Endothelial cell of umbilical vein (primary cell): ENCODE measurements around the gene CERKL. TPM values are rescaled to one million over a fixed set of nuclear protein-coding genes. Genes with fewer than 3 reads are reported as not detected.

Experiments
- BruUV-seq: library from RNA; stranded (reverse); fragments of 400-500 nt; replicated peaks from 2 replicates; lab custom pipeline; 2021; lab: Mats Ljungman, UMichigan
- CTCF ChIA-PET: fragments of 300-600, 350-600 bp; sonication (Branson Sonifier 250); formaldehyde crosslinking; loops from one replicate; lab custom pipeline; 2021; ENCODE audit warnings: antibody characterized with exemption, inconsistent platforms; lab: Charles Lee
- POLR2A ChIA-PET: fragments of 300-600, 350-600 bp; sonication (Branson Sonifier 250); formaldehyde crosslinking; loops from one replicate; lab custom pipeline; 2021; ENCODE audit warnings: antibody characterized with exemption, inconsistent platforms; lab: Charles Lee
- DNase-seq: peaks from one replicate; pipeline ENCODE4 v3.0.0-alpha.2; 2011; ENCODE audit warnings: low read depth, low spot score
- FAIRE-seq: peaks from 2 replicates; lab custom pipeline; 2011; peaks lifted over from hg19 to GRCh38; lab: Jason Lieb, UNC
- H2AFZ ChIP-seq: 2 replicates; pipeline ENCODE4 v1.6.0; 2012; ENCODE audit warnings: low read depth, low read length, control low read depth, inconsistent platforms
- H3K27ac ChIP-seq: 2 replicates; pipeline ENCODE4 v1.5.1; 2011; ENCODE audit warnings: low read depth, mild to moderate bottlenecking, control low read depth, low read length, moderate library complexity; ENCODE audit not compliant: insufficient read depth
- H3K27me3 ChIP-seq, 2 experiments: 2 replicates each; pipeline versions ENCODE4 v1.6.0 to v1.6.1; 2011; ENCODE audit warnings: low read length in 2 of 2, mixed read lengths in 1 of 2; ENCODE audit not compliant: control insufficient read depth in 2 of 2, insufficient read depth in 2 of 2
- H3K36me3 ChIP-seq, 2 experiments: 2 replicates in 1 of 2; 3 replicates in 1 of 2; pipeline ENCODE4 v1.5.1; 2011; ENCODE audit warnings: low read length in 2 of 2, mild to moderate bottlenecking in 1 of 2, moderate library complexity in 1 of 2; ENCODE audit not compliant: control insufficient read depth in 2 of 2, insufficient read depth in 2 of 2; ENCODE audit errors: extremely low read depth in 1 of 2
- H3K4me1 ChIP-seq: 3 replicates; pipeline ENCODE4 v1.5.1; 2011; ENCODE audit warnings: mild to moderate bottlenecking, low read length; ENCODE audit not compliant: control insufficient read depth, insufficient read depth; ENCODE audit errors: extremely low read depth
- H3K4me2 ChIP-seq: 2 replicates; pipeline ENCODE4 v1.6.1; 2011; ENCODE audit warnings: low read length, control low read depth, mixed read lengths; ENCODE audit not compliant: insufficient read depth
- H3K4me3 ChIP-seq, 3 experiments: fragments of 200-600 bp in 1 of 3; sonication (generic), shearing (Covaris generic) in 1 of 3; replicated peaks in 1 of 3; 2 replicates each; pipeline ENCODE4 v1.5.1; 2011 to 2016; ENCODE audit warnings: control low read depth in 3 of 3, low read length in 3 of 3, mild to moderate bottlenecking in 2 of 3, inconsistent platforms in 1 of 3, low read depth in 1 of 3, moderate library complexity in 1 of 3; ENCODE audit not compliant: insufficient read depth in 1 of 3
- H3K79me2 ChIP-seq: 2 replicates; pipeline ENCODE4 v1.6.0; 2012; ENCODE audit warnings: low read length, inconsistent platforms; ENCODE audit not compliant: control insufficient read depth, insufficient read depth
- H3K9ac ChIP-seq: replicated peaks from 2 replicates; pipeline ENCODE3; 2011; ENCODE audit warnings: low read length, control low read depth; ENCODE audit not compliant: insufficient read depth; ENCODE audit errors: extremely low read depth
- H3K9me1 ChIP-seq: replicated peaks from 3 replicates; pipeline ENCODE4 v1.6.0; 2011; ENCODE audit warnings: mild to moderate bottlenecking, low read length; ENCODE audit not compliant: control insufficient read depth, insufficient read depth; ENCODE audit errors: extremely low read depth
- H3K9me3 ChIP-seq: replicated peaks from 2 replicates; pipeline ENCODE4 v1.5.1; 2012; ENCODE audit warnings: low read length, inconsistent platforms; ENCODE audit not compliant: control insufficient read depth, insufficient read depth
- H4K20me1 ChIP-seq: replicated peaks from 2 replicates; pipeline ENCODE3; 2011; ENCODE audit warnings: mild to moderate bottlenecking, low read length; ENCODE audit not compliant: control insufficient read depth, insufficient read depth; ENCODE audit errors: extremely low read depth
- EZH2 ChIP-seq: IDR thresholded peaks from 2 replicates; pipeline ENCODE4 v1.6.1; 2012; ENCODE audit warnings: borderline replicate concordance, low read depth, mild to moderate bottlenecking, moderate library complexity, low read length, inconsistent platforms; ENCODE audit not compliant: severe bottlenecking
- FOS ChIP-seq: IDR thresholded peaks from 2 replicates; pipeline ENCODE4 v1.6.1; 2011; ENCODE audit warnings: mild to moderate bottlenecking, low read length, moderate library complexity, borderline replicate concordance; ENCODE audit not compliant: insufficient read depth
- GATA2 ChIP-seq: IDR thresholded peaks from 2 replicates; pipeline ENCODE4 v1.7.0; 2011; ENCODE audit warnings: low read depth, mild to moderate bottlenecking, moderate library complexity, mixed read lengths, low read length; ENCODE audit not compliant: insufficient read length, insufficient read depth
- JUN ChIP-seq: IDR thresholded peaks from 2 replicates; pipeline ENCODE4 v1.6.1; 2011; ENCODE audit warnings: borderline replicate concordance, low read depth; ENCODE audit not compliant: insufficient read length, insufficient read depth
- MYC ChIP-seq: IDR thresholded peaks from one replicate; pipeline ENCODE4 v1.6.1; 2011; ENCODE audit warnings: mild to moderate bottlenecking, low read depth, low read length
- POLR2A ChIP-seq: IDR thresholded peaks from 2 replicates; pipeline ENCODE4 v1.6.1; 2012; ENCODE audit warnings: low read depth, mild to moderate bottlenecking, control low read depth, low read length
- POLR2AphosphoS5 ChIP-seq: IDR thresholded peaks from 2 replicates; pipeline ENCODE4 v1.6.1; 2012; ENCODE audit warnings: low read depth, mild to moderate bottlenecking, control low read depth, low read length, moderate library complexity; ENCODE audit not compliant: insufficient read depth
- dilution Hi-C: fragments of 300-500 bp; cut with MboI; formaldehyde crosslinking; loops from one replicate; pipeline ENCODE4 v1.15.0; 2019; ENCODE audit warnings: low sequenced_read_pairs; ENCODE audit not compliant: extremely low pct_ligation_motif_present
- intact Hi-C: fragments of 100-400 bp; cut with micrococcal nuclease; formaldehyde crosslinking; loops from one replicate; pipeline ENCODE4 v1.10.0; 2022
- polyA plus RNA-seq, 4 experiments: library from polyadenylated mRNA; depleted of rRNA in 3 of 4; stranded (reverse) in 3 of 4; unstranded in 1 of 4; fragments of >200 nt; gene quantifications; 2 replicates each; pipeline versions ENCODE4 v1.2.1 to v1.2.3, GENCODE V29; 2011 to 2012; ENCODE audit warnings: missing spikeins in 1 of 4
- total RNA-seq: library from RNA; stranded (reverse); gene quantifications from 2 replicates; pipeline ENCODE4 v1.2.3, GENCODE V29; 2021
- TF ChIP-seq, protein P1 (sequence below): IDR thresholded peaks from 2 replicates; pipeline ENCODE4 v1.6.1; 2011; ENCODE audit not compliant: insufficient read depth, insufficient read length
- TF ChIP-seq, protein P2 (sequence below), 2 donors: IDR thresholded peaks; 1 replicate in 1 of 2; 2 replicates in 1 of 2; pipeline ENCODE4 v1.5.1; 2011; ENCODE audit warnings: low read length in 2 of 2, mild to moderate bottlenecking in 2 of 2, moderate library complexity in 2 of 2, control low read depth in 1 of 2, inconsistent platforms in 1 of 2, low read depth in 1 of 2; ENCODE audit not compliant: insufficient read depth in 1 of 2; ENCODE audit errors: extremely low read depth in 1 of 2

CERKL gene
- total and polyA plus RNA-seq, 2 donors (not counting 3 experiments of a cell fraction or from before 2014, with no cell fraction given) = not detected

- H3K36me3 ChIP-seq = no peaks in the 10 kb centered on the region
- no peaks in the 10 kb centered on the region for H3K4me1 ChIP-seq
- no peak overlapping the region for H3K9ac ChIP-seq
- FAIRE-seq (no peak), DNase-seq (no peak)
- no peaks in the 10 kb centered on the region for H4K20me1 ChIP-seq
- H3K4me2 ChIP-seq = no peak overlapping the region
- H3K27me3 ChIP-seq = peaks cover 21 to 23% of the 10 kb centered on the region in 2 experiments
- no peak overlapping the region for H3K4me3 ChIP-seq
- H3K27ac ChIP-seq = no peak overlapping the region
- intact Hi-C loops (no loop called here), dilution Hi-C loops (no loop called here)
- no peak for TF ChIP-seq FOS
- no peak for TF ChIP-seq MYC
- TF ChIP-seq, protein P1, sequence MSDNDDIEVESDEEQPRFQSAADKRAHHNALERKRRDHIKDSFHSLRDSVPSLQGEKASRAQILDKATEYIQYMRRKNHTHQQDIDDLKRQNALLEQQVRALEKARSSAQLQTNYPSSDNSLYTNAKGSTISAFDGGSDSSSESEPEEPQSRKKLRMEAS = no peak
- no peak for TF ChIP-seq POLR2A
- no peak for TF ChIP-seq JUN
- TF ChIP-seq GATA2 = no peak
- TF ChIP-seq, protein P2, sequence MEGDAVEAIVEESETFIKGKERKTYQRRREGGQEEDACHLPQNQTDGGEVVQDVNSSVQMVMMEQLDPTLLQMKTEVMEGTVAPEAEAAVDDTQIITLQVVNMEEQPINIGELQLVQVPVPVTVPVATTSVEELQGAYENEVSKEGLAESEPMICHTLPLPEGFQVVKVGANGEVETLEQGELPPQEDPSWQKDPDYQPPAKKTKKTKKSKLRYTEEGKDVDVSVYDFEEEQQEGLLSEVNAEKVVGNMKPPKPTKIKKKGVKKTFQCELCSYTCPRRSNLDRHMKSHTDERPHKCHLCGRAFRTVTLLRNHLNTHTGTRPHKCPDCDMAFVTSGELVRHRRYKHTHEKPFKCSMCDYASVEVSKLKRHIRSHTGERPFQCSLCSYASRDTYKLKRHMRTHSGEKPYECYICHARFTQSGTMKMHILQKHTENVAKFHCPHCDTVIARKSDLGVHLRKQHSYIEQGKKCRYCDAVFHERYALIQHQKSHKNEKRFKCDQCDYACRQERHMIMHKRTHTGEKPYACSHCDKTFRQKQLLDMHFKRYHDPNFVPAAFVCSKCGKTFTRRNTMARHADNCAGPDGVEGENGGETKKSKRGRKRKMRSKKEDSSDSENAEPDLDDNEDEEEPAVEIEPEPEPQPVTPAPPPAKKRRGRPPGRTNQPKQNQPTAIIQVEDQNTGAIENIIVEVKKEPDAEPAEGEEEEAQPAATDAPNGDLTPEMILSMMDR (IDR thresholded peaks at IDR 0.05; ENCODE audit: extremely low read depth in 1 of 2, insufficient read depth in 1 of 2, low read depth in 1 of 2, low read length in 2 of 2) = no peak
- TF ChIP-seq POLR2AphosphoS5 = no peak
- no peak for TF ChIP-seq EZH2
- BruUV-seq = no TSS peak
- no peak overlapping the region for H2AFZ ChIP-seq
- CTCF ChIA-PET = interaction anchor here (1.2 kb wide), 1 partner anchor 41 kb away, joined by 5 read pairs; no protein-coding TSS in a partner anchor
- H3K9me3 ChIP-seq = no peaks in the 10 kb centered on the region
- H3K9me1 ChIP-seq = no peaks in the 10 kb centered on the region
- no peaks in the 10 kb centered on the region for H3K79me2 ChIP-seq
- POLR2A ChIA-PET = no interaction called here
These were observed 17.6 kb upstream of the CERKL start for GRCh38 chr2:181674461-181674860.
